DND-41 (cell line): ENCODE data around the gene GRID2.
"Not testable (repeated sequence)": the region's sequence is repeated elsewhere in the genome, so short reads cannot be mapped to it uniquely, and the experiment has no call there.

ENCODE experiments used
- ATAC-seq: fragments of 200-7000 bp; cut with Tn5 transposase; 3 replicates; pipeline ENCODE4 v1.9.1; 2021; ENCODE audit warnings: low read depth; ENCODE audit not compliant: insufficient read depth
- DNase-seq: peaks from one replicate; pipeline ENCODE4 v3.0.0-alpha.2; 2020
- H2AFZ ChIP-seq: 2 replicates; pipeline ENCODE4 v1.6.0; 2012; ENCODE audit warnings: low read depth, low read length
- H3K27ac ChIP-seq: 2 replicates; pipeline ENCODE4 v1.5.1; 2012; ENCODE audit warnings: low read length, inconsistent platforms
- H3K27me3 ChIP-seq: fragments of 200-600 bp; sonication (generic); 2 replicates; pipeline ENCODE4 v1.6.0; 2012; ENCODE audit warnings: low read length, mild to moderate bottlenecking, inconsistent platforms; ENCODE audit not compliant: insufficient read depth, poor library complexity
- H3K36me3 ChIP-seq: 2 replicates; pipeline ENCODE4 v1.5.1; 2012; ENCODE audit warnings: low read length, inconsistent platforms; ENCODE audit not compliant: insufficient read depth
- H3K4me1 ChIP-seq: 2 replicates; pipeline ENCODE4 v1.5.1; 2012; ENCODE audit warnings: mild to moderate bottlenecking, low read length; ENCODE audit not compliant: insufficient read depth
- H3K4me2 ChIP-seq: 2 replicates; pipeline ENCODE4 v1.6.0; 2012; ENCODE audit warnings: mild to moderate bottlenecking, moderate library complexity, low read length, inconsistent platforms; ENCODE audit not compliant: insufficient read depth
- H3K4me3 ChIP-seq, 2 experiments: fragments of 200-600 bp in 1 of 2; shearing (Covaris generic) in 1 of 2; 2 replicates each; pipeline ENCODE4 v1.5.1; 2012 to 2016; ENCODE audit warnings: inconsistent platforms in 2 of 2, low read length in 2 of 2, mild to moderate bottlenecking in 2 of 2, low read depth in 1 of 2, moderate library complexity in 1 of 2
- H3K79me2 ChIP-seq: 2 replicates; pipeline ENCODE4 v1.6.0; 2012; ENCODE audit warnings: low read length, inconsistent platforms; ENCODE audit not compliant: insufficient read depth
- H3K9ac ChIP-seq: 2 replicates; pipeline ENCODE4 v1.6.0; 2012; ENCODE audit warnings: low read depth, mild to moderate bottlenecking, inconsistent platforms, low read length, moderate library complexity
- H3K9me3 ChIP-seq: 2 replicates; pipeline ENCODE4 v1.5.1; 2012; ENCODE audit warnings: low read length, moderate library complexity, mild to moderate bottlenecking, inconsistent platforms; ENCODE audit not compliant: insufficient read depth, severe bottlenecking
- H4K20me1 ChIP-seq: 2 replicates; pipeline ENCODE4 v1.6.0; 2012; ENCODE audit warnings: low read length; ENCODE audit not compliant: insufficient read depth
- EZH2 ChIP-seq: IDR thresholded peaks from 3 replicates; pipeline ENCODE4 v1.6.1; 2012; ENCODE audit warnings: borderline replicate concordance, low read depth, mild to moderate bottlenecking, moderate library complexity, low read length, inconsistent platforms; ENCODE audit not compliant: severe bottlenecking
- TF ChIP-seq, protein P1 (sequence below): IDR thresholded peaks from 2 replicates; pipeline ENCODE4 v1.5.1; 2012; ENCODE audit warnings: borderline replicate concordance, low read length, moderate library complexity, mild to moderate bottlenecking; ENCODE audit not compliant: poor library complexity, severe bottlenecking; ENCODE audit errors: extremely low read depth

GRID2 gene

DNA sequence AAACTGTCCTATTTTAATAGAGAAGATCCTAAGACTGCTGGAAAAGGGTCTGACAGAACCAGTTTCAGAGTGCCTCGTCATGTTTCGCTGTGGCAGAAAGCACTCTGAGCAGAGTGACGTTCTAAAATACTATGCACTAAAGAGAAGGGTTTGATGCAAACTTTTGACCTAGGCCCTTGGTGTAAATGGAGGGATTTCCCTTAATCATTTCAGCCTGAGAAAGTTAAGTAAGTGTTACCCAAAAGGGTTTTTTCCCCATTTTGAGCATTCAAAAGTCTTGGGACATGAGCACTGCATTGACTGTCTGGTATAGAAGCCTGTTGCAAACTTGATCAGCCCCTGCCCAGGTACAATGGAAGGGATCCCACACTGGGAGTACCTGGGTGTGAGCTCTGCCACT, 1367.3 kb downstream of the GRID2 start:
- Histone ChIP-seq H3K4me1 (no peaks in the 10 kb centered on the region), H2AFZ (no peak overlapping the region), H3K9ac (no peak overlapping the region), H3K27me3 (no peaks in the 10 kb centered on the region), H3K4me2 (no peak overlapping the region), H3K36me3 (no peaks in the 10 kb centered on the region), H3K79me2 (no peaks in the 10 kb centered on the region), H3K27ac (no peak overlapping the region), H3K9me3 (no peaks in the 10 kb centered on the region), H3K4me3 (no peak overlapping the region), H4K20me1 (no peaks in the 10 kb centered on the region)
- TF ChIP-seq, protein P1, sequence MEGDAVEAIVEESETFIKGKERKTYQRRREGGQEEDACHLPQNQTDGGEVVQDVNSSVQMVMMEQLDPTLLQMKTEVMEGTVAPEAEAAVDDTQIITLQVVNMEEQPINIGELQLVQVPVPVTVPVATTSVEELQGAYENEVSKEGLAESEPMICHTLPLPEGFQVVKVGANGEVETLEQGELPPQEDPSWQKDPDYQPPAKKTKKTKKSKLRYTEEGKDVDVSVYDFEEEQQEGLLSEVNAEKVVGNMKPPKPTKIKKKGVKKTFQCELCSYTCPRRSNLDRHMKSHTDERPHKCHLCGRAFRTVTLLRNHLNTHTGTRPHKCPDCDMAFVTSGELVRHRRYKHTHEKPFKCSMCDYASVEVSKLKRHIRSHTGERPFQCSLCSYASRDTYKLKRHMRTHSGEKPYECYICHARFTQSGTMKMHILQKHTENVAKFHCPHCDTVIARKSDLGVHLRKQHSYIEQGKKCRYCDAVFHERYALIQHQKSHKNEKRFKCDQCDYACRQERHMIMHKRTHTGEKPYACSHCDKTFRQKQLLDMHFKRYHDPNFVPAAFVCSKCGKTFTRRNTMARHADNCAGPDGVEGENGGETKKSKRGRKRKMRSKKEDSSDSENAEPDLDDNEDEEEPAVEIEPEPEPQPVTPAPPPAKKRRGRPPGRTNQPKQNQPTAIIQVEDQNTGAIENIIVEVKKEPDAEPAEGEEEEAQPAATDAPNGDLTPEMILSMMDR = no peak
- no peak for TF ChIP-seq EZH2
- ATAC-seq (no peak), DNase-seq (no peak)

DNA sequence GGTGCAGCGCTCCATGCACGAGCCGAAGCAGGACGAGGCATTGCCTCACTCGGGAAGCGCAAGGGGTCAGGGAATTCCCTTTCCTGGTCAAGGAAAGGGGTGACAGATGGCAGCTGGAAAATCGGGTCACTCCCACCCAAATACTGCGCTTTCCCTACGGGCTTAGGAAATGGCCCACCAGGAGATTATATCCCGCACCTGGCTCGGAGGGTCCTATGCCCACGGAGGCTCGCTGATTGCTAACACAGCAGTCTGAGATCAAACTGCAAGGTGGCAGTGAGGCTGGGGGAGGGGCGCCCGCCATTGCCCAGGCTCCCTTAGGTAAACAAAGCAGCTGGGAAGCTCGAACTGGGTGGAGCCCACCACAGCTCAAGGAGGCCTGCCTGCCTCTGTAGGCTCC, 1373.2 kb downstream of the GRID2 start:
- not testable (repeated sequence) for H3K27me3 ChIP-seq, H3K79me2 ChIP-seq, H3K27ac ChIP-seq, DNase-seq, H3K9me3 ChIP-seq, H3K9ac ChIP-seq, H3K4me1 ChIP-seq, H2AFZ ChIP-seq, H3K4me3 ChIP-seq, H3K4me2 ChIP-seq, H4K20me1 ChIP-seq, H3K36me3 ChIP-seq, ATAC-seq

DNA sequence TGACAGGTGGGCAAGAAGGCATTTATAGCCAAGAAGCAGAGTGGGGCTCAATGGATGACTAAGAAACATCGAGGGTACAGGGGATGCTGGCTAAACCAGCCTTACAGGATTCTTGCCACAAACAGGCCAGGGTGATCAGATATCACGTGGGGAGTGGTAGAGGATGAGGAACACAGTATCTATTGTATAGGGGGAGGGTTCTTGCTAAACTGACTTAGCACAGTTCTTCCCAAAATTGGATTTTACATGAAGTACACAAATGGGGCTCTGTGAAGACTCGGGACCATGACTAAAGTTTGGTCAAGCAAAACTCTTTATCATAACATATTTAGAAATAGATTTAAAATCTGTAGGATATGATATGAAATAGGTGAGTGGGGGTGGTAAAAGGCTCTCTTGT, 1380.8 kb downstream of the GRID2 start:
- no peak for ATAC-seq
- no peak overlapping the region for H2AFZ ChIP-seq
- H3K9ac ChIP-seq = no peak overlapping the region
- no peak for TF ChIP-seq EZH2
- TF ChIP-seq, protein P1 = no peak
- no peaks in the 10 kb centered on the region for H3K36me3 ChIP-seq
- no peak overlapping the region for H3K4me2 ChIP-seq
- H3K27me3 ChIP-seq = no peaks in the 10 kb centered on the region
- no peaks in the 10 kb centered on the region for H3K4me1 ChIP-seq
- H3K27ac ChIP-seq = no peak overlapping the region
- DNase-seq = no peak
- no peak overlapping the region for H3K4me3 ChIP-seq
- no peaks in the 10 kb centered on the region for H4K20me1 ChIP-seq
- H3K79me2 ChIP-seq = no peaks in the 10 kb centered on the region
- no peaks in the 10 kb centered on the region for H3K9me3 ChIP-seq

DNA sequence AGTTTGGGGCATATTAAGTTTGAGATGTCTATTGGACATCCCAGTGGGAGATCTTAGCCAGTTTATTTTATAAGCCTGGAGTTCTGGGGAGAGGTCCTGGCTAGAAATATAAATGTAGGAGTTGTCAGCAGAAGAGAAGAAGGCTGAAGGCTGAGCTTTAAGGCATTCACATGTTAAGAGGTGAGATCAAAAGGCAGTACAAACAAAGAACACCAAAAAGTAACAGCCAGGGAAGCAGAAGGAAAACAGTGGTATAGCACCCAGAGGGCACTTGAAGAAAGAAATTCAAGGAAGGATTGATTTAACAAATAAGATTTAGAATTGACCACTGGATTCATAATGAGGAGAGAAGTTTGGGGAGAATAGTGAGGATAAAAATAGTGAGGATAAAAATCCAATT, 1383.5 kb downstream of the GRID2 start:
- no peak overlapping the region for H2AFZ ChIP-seq
- H3K9me3 ChIP-seq = no peaks in the 10 kb centered on the region
- H3K4me3 ChIP-seq = no peak overlapping the region
- no peak overlapping the region for H3K27ac ChIP-seq
- H3K9ac ChIP-seq = no peak overlapping the region
- no peaks in the 10 kb centered on the region for H3K4me1 ChIP-seq
- H3K27me3 ChIP-seq = no peaks in the 10 kb centered on the region
- H3K36me3 ChIP-seq = no peaks in the 10 kb centered on the region
- ATAC-seq (no peak), DNase-seq (no peak)
- no peaks in the 10 kb centered on the region for H4K20me1 ChIP-seq
- TF ChIP-seq EZH2 = no peak
- TF ChIP-seq, protein P1 = no peak
- H3K79me2 ChIP-seq = no peaks in the 10 kb centered on the region
- no peak overlapping the region for H3K4me2 ChIP-seq
